Smooth muscle cell (in vitro differentiated cells): ENCODE results near the gene FAM217A. TPM values are rescaled to one million over a fixed set of nuclear protein-coding genes. Genes with fewer than 3 reads are reported as not detected.

Experiments
- DNase-seq: peaks from one replicate; lab custom pipeline; 2025; ENCODE audit not compliant: unreplicated experiment; lab: John Stamatoyannopoulos, UW
- H2AFZ ChIP-seq: fragments of 200-600 bp; sonication (generic); 2 replicates; pipeline ENCODE4 v1.6.0; 2016; ENCODE audit warnings: antibody characterized with exemption, low read depth, mild to moderate bottlenecking
- H3F3A ChIP-seq: fragments of 200-600 bp; sonication (generic); 2 replicates; pipeline ENCODE4 v1.6.0; 2017; ENCODE audit warnings: antibody characterized with exemption, low read depth
- H3K27ac ChIP-seq: fragments of 200-600 bp; sonication (generic); 2 replicates; pipeline ENCODE4 v1.5.1; 2016; ENCODE audit warnings: low read depth, mild to moderate bottlenecking
- H3K27me3 ChIP-seq: fragments of 200-600 bp; sonication (generic); 2 replicates; pipeline ENCODE4 v1.6.1; 2016; ENCODE audit warnings: low read depth, mild to moderate bottlenecking
- H3K36me3 ChIP-seq: fragments of 200-600 bp; sonication (generic); 2 replicates; pipeline ENCODE4 v1.5.1; 2016; ENCODE audit warnings: low read depth
- H3K4me1 ChIP-seq: fragments of 200-600 bp; sonication (generic); 2 replicates; pipeline ENCODE4 v1.5.1; 2016; ENCODE audit warnings: low read depth
- H3K4me2 ChIP-seq: fragments of 200-600 bp; sonication (generic); 2 replicates; pipeline ENCODE4 v1.6.0; 2016; ENCODE audit warnings: mild to moderate bottlenecking
- H3K4me3 ChIP-seq: fragments of 200-600 bp; sonication (generic); 2 replicates; pipeline ENCODE4 v1.5.1; 2016; ENCODE audit warnings: mild to moderate bottlenecking
- H3K79me2 ChIP-seq: fragments of 200-600 bp; sonication (generic); 2 replicates; pipeline ENCODE4 v1.6.0; 2016; ENCODE audit warnings: low read depth, mild to moderate bottlenecking
- H3K9ac ChIP-seq: fragments of 200-600 bp; sonication (generic); 2 replicates; pipeline ENCODE4 v1.6.0; 2016; ENCODE audit warnings: low read depth
- H3K9me3 ChIP-seq: fragments of 200-600 bp; sonication (generic); replicated peaks from 2 replicates; pipeline ENCODE4 v1.5.1; 2016; ENCODE audit warnings: low read depth
- H4K20me1 ChIP-seq: fragments of 200-600 bp; sonication (generic); 2 replicates; pipeline ENCODE4 v1.6.0; 2016; ENCODE audit warnings: low read depth
- CTCF ChIP-seq: fragments of 200-600 bp; sonication (generic); IDR thresholded peaks from 2 replicates; pipeline ENCODE4 v1.5.1; 2017; ENCODE audit warnings: borderline replicate concordance, mild to moderate bottlenecking, antibody characterized with exemption; ENCODE audit not compliant: insufficient read depth, poor library complexity, severe bottlenecking
- WGBS: methylation state at CpG from one replicate; pipeline ENCODE4 v1.1.7; 2016; ENCODE audit warnings: low lambda C conversion rate; 5-methylcytosine and 5-hydroxymethylcytosine counted together
- polyA plus RNA-seq: library from polyadenylated mRNA; unstranded; fragments of >200 nt; fragmentation: Nextera tagmentation; extraction: Ambion mirVana; gene quantifications from 2 replicates; pipeline ENCODE4 v1.2.1, GENCODE V29; 2016
- total RNA-seq: library from RNA; depleted of rRNA; stranded (reverse); fragments of >200 nt; gene quantifications from 2 replicates; pipeline ENCODE4 v1.2.3, GENCODE V29; 2014

The FAM217A gene
- total and polyA plus RNA-seq, 2 experiments from 2014 or later: not detected

- H3K4me3 ChIP-seq: no peak overlapping the region
- H3K27ac ChIP-seq: no peak overlapping the region
- H2AFZ ChIP-seq: no peak overlapping the region
- no peak for DNase-seq
- H4K20me1 ChIP-seq: no peaks in the 10 kb centered on the region
- TF ChIP-seq CTCF: no peak
- no peaks in the 10 kb centered on the region for H3F3A ChIP-seq
- peaks cover 6% of the 10 kb centered on the region for H3K36me3 ChIP-seq
- no peaks in the 10 kb centered on the region for H3K4me1 ChIP-seq
- no peaks in the 10 kb centered on the region for H3K9me3 ChIP-seq
- no peak overlapping the region for H3K4me2 ChIP-seq
- no peak overlapping the region for H3K9ac ChIP-seq
- 93% methylated on average over 6 of the region's 6 CpGs for WGBS
- no peaks in the 10 kb centered on the region for H3K79me2 ChIP-seq
- no peaks in the 10 kb centered on the region for H3K27me3 ChIP-seq
Measured at GRCh38 chr6:4069199-4069598, 9.7 kb downstream of the FAM217A start.

GRCh38 chr6:4067673-4068072, 11.3 kb downstream of the FAM217A start:
- H3K4me1 ChIP-seq: no peaks in the 10 kb centered on the region
- H3K9ac ChIP-seq: no peak overlapping the region
- TF ChIP-seq CTCF: no peak
- H3K79me2 ChIP-seq: no peaks in the 10 kb centered on the region
- WGBS: 78% methylated on average over 1 of the region's 1 CpG
- H2AFZ ChIP-seq: no peak overlapping the region
- H3K4me3 ChIP-seq: no peak overlapping the region
- no peaks in the 10 kb centered on the region for H4K20me1 ChIP-seq
- DNase-seq: no peak
- H3K27me3 ChIP-seq: no peaks in the 10 kb centered on the region
- no peak overlapping the region for H3K27ac ChIP-seq
- no peaks in the 10 kb centered on the region for H3K9me3 ChIP-seq
- H3F3A ChIP-seq: no peaks in the 10 kb centered on the region
- peaks cover 16% of the 10 kb centered on the region for H3K36me3 ChIP-seq
- no peak overlapping the region for H3K4me2 ChIP-seq

- no peak overlapping the region for H3K9ac ChIP-seq
Measured at GRCh38 chr6:4066029-4066755, 12.7 kb downstream of the FAM217A start.

More at GRCh38 chr6:4066029-4066755, 12.7 kb downstream of the FAM217A start:
- Histone ChIP-seq H3K27me3 (no peaks in the 10 kb centered on the region), H3K4me1 (no peaks in the 10 kb centered on the region), H2AFZ (no peak overlapping the region), H3K79me2 (no peaks in the 10 kb centered on the region), H3K27ac (no peak overlapping the region), H3K36me3 (peaks cover 24% of the 10 kb centered on the region), H3K4me3 (no peak overlapping the region), H3F3A (no peaks in the 10 kb centered on the region), H3K9me3 (no peaks in the 10 kb centered on the region), H3K4me2 (no peak overlapping the region), H4K20me1 (no peaks in the 10 kb centered on the region)
- 88% methylated on average over 7 of the region's 7 CpGs for WGBS
- no peak for TF ChIP-seq CTCF
- no peak for DNase-seq
